Sigmoid colon (tissue), 7 donors: ENCODE measurements around the gene C4A. TPM values are rescaled to one million over a fixed set of nuclear protein-coding genes. Genes with fewer than 3 reads are reported as not detected.
A peak's percentile ranks its signal among the peaks of the same experiment; 100 is the strongest.
"Not testable (repeated sequence)": the region's sequence is repeated elsewhere in the genome, so short reads cannot be mapped to it uniquely, and the experiment has no call there.

Experiments
- DNase-seq: peaks from one replicate; pipeline ENCODE4 v3.0.0-alpha.2; 2019
- H3K27ac ChIP-seq, 4 donors: fragments of 200-600 bp; sonication (generic); one replicate each; pipeline ENCODE4 v1.5.1; 2016 to 2019; ENCODE audit warnings: mild to moderate bottlenecking in 1 of 4
- H3K27me3 ChIP-seq, 3 donors: fragments of 200-600 bp; sonication (generic); one replicate each; pipeline ENCODE4 v1.5.1; 2019; ENCODE audit warnings: mild to moderate bottlenecking in 1 of 3
- H3K36me3 ChIP-seq, 4 donors: fragments of 200-600 bp; sonication (generic); one replicate each; pipeline ENCODE4 v1.5.1; 2016 to 2019
- H3K4me1 ChIP-seq, 4 donors: fragments of 200-600 bp; sonication (generic); one replicate each; pipeline ENCODE4 v1.5.1; 2017 to 2019
- H3K4me3 ChIP-seq, 4 donors: fragments of 200-600 bp; sonication (generic); one replicate each; pipeline ENCODE4 v1.5.1; 2017 to 2019; ENCODE audit warnings: mild to moderate bottlenecking in 2 of 4, moderate library complexity in 1 of 4
- H3K9me3 ChIP-seq, 4 donors: fragments of 200-600 bp in 3 of 4; sonication (generic) in 3 of 4; one replicate each; pipeline versions ENCODE4 v1.5.1 to v1.6.1; 2013 to 2019
- EP300 ChIP-seq, 4 donors: sonication (generic); formaldehyde crosslinking; IDR thresholded peaks; one replicate each; pipeline ENCODE4 v1.6.1; 2017; ENCODE audit warnings: antibody characterized with exemption in 4 of 4
- POLR2A ChIP-seq, 2 donors: fragments of 450-650 bp; IDR thresholded peaks; one replicate each; pipeline ENCODE4 v1.6.1; 2016; ENCODE audit warnings: antibody characterized with exemption in 2 of 2, mild to moderate bottlenecking in 2 of 2, moderate library complexity in 2 of 2
- POLR2AphosphoS5 ChIP-seq, 4 donors: sonication (generic); formaldehyde crosslinking; IDR thresholded peaks; one replicate each; pipeline ENCODE4 v1.6.1; 2017; ENCODE audit warnings: antibody characterized with exemption in 4 of 4
- WGBS, 2 donors: extraction: QIAGEN DNeasy Blood & Tissue Kit; methylation state at CpG; one replicate each; pipeline ENCODE4 v1.1.7; 2013; 5-methylcytosine and 5-hydroxymethylcytosine counted together
- intact Hi-C: fragments of 100-400 bp; cut with DNase I; formaldehyde crosslinking; loops from one replicate; pipeline ENCODE4 v1.15.1; 2023
- polyA plus RNA-seq, 3 donors: library from polyadenylated mRNA; stranded (reverse); fragments of 200-250 nt; gene quantifications; one replicate each; pipeline ENCODE4 v1.2.3, GENCODE V29; 2013
- total RNA-seq, 4 donors: library from RNA; depleted of rRNA; stranded (reverse); fragments of >200 nt; gene quantifications; one replicate each; pipeline ENCODE4 v1.1.0, GENCODE V29; 2016
- TF ChIP-seq, protein P1 (sequence below), 4 experiments: fragments of 450-650 bp in 3 of 4; fragments of 200-600 bp in 1 of 4; IDR thresholded peaks; one replicate each; pipeline ENCODE4 v1.5.1; 2016 to 2019; ENCODE audit warnings: antibody characterized with exemption in 4 of 4, mild to moderate bottlenecking in 3 of 4, moderate library complexity in 2 of 4
- donor health status: healthy with polysubstance abuse.
- donor health status: Bipolar disorder and iron deficiency.
- donor health status: healthy.

Gene C4A
- total and polyA plus RNA-seq, 7 donors, result 2.3 to 254 (median 63.4) TPM

DNA sequence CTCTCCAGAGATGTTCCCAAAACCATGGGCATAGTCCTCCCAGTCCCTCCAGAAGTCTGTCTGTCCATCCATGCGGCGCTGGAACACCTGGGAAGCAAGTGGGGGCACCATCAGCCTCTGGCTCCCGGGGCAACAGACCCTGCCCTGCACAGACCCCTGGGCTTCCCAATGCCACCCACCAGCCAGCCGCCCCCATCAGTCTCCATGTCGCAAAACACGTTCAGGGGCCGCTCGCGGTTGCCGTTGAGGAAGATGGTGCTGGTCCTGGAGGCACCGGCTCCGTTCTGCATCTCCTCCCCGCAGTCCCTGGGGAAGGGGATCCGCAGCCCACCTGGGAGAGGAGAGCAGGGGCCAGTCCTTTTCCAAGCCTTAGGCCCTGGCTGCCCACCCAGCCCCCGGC is 60.4 kb downstream of the C4A start:
- WGBS, 2 donors, result 93 to 94% methylated on average over 14 of the region's 15 CpGs

DNA sequence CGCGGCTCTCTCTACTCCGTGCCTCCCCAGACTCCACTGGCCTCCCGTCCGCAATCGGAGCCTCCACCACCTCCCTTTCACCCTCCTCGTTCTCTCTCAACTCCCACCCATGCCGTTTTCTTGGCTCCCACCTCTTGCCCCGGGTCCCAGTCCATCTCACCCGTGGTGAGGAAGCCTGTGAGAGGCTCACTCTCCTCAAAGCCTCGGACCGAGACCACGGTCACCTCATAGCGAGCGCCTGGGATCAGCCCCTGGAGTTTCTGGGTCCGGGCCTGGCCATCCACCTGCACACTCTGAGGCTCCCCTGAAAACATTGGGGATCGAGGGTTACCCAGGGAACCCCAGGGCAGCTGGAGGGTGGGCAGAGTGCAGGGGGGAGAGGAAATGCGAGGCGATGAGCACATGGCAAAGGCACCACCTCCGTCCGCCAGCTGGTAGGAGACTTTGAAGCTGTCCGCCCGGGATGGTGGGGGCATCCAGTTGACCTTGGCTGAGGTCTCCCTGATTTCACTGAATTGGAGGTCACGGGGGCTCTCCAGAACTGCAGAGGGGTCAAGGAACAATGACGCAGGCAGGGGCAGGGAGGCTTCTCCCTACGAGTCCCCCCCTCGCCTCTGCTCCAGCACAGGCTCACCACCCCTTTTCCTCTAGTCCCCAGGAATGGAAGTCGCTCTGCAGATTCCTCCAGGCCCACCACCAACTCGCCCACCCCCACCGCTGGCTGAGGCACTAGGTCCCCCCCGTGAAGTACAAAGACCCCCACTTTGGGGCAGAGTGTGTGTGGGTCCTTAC is 61.9 kb downstream of the C4A start:
- not testable (repeated sequence) for H3K36me3 ChIP-seq, H3K27me3 ChIP-seq, DNase-seq, H3K9me3 ChIP-seq, H3K4me3 ChIP-seq, H3K27ac ChIP-seq
- H3K4me1 ChIP-seq, result peaks cover 0 to 28% (median 27%) of the 10 kb centered on the region in 4 donors
- WGBS, 2 donors, result 87 to 93% methylated on average over 17 to 20 of the region's 31 CpGs
- intact Hi-C loops, result loop anchor here (10.0 kb wide), 2 partner anchors 71 to 111 kb away; partner anchors contain the start of genes PPT2 and PRRT1

More for the DNA sequence above, 60.4 kb downstream of the C4A start:
- H3K36me3 ChIP-seq, H3K27ac ChIP-seq, H3K4me3 ChIP-seq, H3K27me3 ChIP-seq, DNase-seq, H3K9me3 ChIP-seq: not testable (repeated sequence)
- peaks cover 0 to 14% (median 13%) of the 10 kb centered on the region in 4 donors for H3K4me1 ChIP-seq
- intact Hi-C loops, result loop anchor here (10.0 kb wide), 2 partner anchors 73 to 113 kb away; partner anchors contain the start of genes PPT2 and PRRT1

DNA sequence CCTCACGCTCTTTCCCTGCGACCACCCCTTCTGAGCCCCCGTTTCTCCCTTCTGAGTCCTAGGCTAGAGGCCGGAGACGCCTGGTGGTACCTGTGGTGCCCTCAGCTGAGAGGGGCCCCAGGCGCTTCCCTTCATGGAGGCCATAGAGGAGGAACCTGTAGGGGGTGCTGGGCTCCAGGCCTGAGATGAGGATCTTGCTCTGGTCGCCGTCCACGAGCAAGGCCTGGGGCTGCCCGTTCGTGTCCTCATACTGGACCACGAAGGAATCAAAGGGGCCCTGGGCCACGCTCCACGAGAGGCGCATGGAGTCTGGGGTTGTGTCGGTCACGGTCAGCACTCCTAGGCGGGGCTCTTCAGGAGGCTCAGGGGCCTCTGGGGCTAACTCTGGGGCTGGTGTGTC is 63.1 kb downstream of the C4A start:
- peaks cover 0 to 29% (median 27%) of the 10 kb centered on the region in 4 donors for H3K4me1 ChIP-seq
- H3K27me3 ChIP-seq, H3K4me3 ChIP-seq, DNase-seq, H3K9me3 ChIP-seq, H3K27ac ChIP-seq, H3K36me3 ChIP-seq: not testable (repeated sequence)
- 91 to 94% methylated on average over 12 to 13 of the region's 18 CpGs for WGBS, 2 donors
- intact Hi-C loops, result loop anchor here (10.0 kb wide), 2 partner anchors 70 to 110 kb away; partner anchors contain the start of genes PPT2 and PRRT1

GRCh38 chr6:32045811-32046449 is 64.1 kb downstream of the C4A start:
- no peaks in the 10 kb centered on the region for H3K9me3 ChIP-seq
- no peaks in the 10 kb centered on the region for H3K36me3 ChIP-seq
- peaks cover 0 to 29% (median 27%) of the 10 kb centered on the region in 4 donors for H3K4me1 ChIP-seq
- H3K27ac ChIP-seq, result peak overlapping the region; percentile 54 to 83 (median 70)
- no peak for DNase-seq
- 87% methylated on average over 22 of the region's 22 CpGs for WGBS, 2 donors
- H3K27me3 ChIP-seq, result no peaks in the 10 kb centered on the region
- intact Hi-C loops, result loop anchor here (10.0 kb wide), 2 partner anchors 69 to 109 kb away; partner anchors contain the start of genes PPT2 and PRRT1
- H3K4me3 ChIP-seq, result no peak overlapping the region
- TF ChIP-seq, protein P1, sequence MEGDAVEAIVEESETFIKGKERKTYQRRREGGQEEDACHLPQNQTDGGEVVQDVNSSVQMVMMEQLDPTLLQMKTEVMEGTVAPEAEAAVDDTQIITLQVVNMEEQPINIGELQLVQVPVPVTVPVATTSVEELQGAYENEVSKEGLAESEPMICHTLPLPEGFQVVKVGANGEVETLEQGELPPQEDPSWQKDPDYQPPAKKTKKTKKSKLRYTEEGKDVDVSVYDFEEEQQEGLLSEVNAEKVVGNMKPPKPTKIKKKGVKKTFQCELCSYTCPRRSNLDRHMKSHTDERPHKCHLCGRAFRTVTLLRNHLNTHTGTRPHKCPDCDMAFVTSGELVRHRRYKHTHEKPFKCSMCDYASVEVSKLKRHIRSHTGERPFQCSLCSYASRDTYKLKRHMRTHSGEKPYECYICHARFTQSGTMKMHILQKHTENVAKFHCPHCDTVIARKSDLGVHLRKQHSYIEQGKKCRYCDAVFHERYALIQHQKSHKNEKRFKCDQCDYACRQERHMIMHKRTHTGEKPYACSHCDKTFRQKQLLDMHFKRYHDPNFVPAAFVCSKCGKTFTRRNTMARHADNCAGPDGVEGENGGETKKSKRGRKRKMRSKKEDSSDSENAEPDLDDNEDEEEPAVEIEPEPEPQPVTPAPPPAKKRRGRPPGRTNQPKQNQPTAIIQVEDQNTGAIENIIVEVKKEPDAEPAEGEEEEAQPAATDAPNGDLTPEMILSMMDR (IDR thresholded peaks at IDR 0.05), result no peak
- TF ChIP-seq EP300 (IDR thresholded peaks at IDR 0.05), result no peak
- TF ChIP-seq POLR2AphosphoS5 (IDR thresholded peaks at IDR 0.05), result no peak
- no peak for TF ChIP-seq POLR2A (IDR thresholded peaks at IDR 0.05)

DNA sequence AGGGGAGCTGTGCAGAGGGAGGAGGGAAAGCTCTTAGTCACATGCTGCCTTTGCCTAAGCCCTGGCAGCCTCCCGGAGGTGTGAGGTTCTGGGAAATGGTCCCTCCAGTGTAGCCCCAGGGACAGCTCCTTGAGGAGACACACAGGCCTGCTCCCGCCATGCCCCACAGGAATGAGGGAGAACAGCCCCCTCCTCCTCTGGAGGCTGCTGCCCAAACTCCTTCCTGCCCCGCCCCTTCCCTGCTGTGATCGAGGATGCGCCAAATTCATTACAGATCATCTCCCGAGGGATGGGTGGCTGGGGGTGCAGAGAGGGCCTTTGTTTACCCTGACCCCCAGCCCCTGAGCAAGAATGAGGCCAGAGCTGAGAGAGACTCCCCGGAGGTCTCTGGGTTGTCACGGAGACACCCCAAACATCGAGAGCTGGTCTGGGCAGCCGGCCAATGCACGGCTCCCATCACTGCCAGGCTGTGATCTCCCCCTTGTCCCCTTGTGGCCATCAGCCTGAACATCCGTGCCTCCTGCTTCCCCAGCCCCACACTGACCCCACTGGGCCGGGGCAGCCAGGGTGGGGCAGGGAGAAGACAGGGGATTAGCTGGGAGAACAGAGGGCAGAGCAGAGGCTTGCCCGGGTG is 64.7 kb downstream of the C4A start:
- H3K36me3 ChIP-seq, result no peaks in the 10 kb centered on the region
- TF ChIP-seq POLR2AphosphoS5 (IDR thresholded peaks at IDR 0.05) (no peak), EP300 (IDR thresholded peaks at IDR 0.05) (no peak), POLR2A (IDR thresholded peaks at IDR 0.05) (no peak)
- TF ChIP-seq, protein P1 (IDR thresholded peaks at IDR 0.05), result no peak
- H3K4me1 ChIP-seq, result peaks cover 0 to 29% (median 27%) of the 10 kb centered on the region in 4 donors
- H3K27ac ChIP-seq, result peak overlapping the region; percentile 54 to 83 (median 70)
- H3K9me3 ChIP-seq, result no peaks in the 10 kb centered on the region
- 33 to 59% methylated on average over 14 of the region's 14 CpGs for WGBS, 2 donors
- no peak overlapping the region for H3K4me3 ChIP-seq
- no peaks in the 10 kb centered on the region for H3K27me3 ChIP-seq
- peak; percentile 84 for DNase-seq
- intact Hi-C loops, result loop anchor here (10.0 kb wide), 2 partner anchors 68 to 108 kb away; partner anchors contain the start of genes PPT2 and PRRT1

DNA sequence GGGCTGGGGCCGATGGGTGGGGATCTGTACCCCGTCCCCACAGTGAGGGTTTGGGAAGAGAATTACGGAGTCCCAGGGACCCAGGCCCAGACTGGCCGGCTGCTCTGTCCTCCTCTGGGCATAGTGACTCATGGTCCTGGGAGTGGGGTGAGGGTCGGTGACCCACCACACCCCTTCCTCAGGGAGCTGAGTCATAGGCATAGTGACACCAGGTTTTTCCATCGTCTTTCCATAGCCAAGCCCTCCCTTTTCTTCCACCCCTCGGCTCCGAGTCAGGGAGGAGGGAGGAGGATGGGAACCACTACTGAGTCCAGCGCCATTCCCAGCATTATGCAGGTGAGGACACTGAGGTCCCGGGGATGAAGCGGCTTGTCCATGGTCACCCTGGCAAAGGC is 65.2 kb downstream of the C4A start:
- DNase-seq, result peak; percentile 91
- H3K27ac ChIP-seq, result peak overlapping the region; percentile 54 to 83 (median 70)
- intact Hi-C loops, result loop anchor here (10.0 kb wide), 2 partner anchors 68 to 108 kb away; partner anchors contain the start of genes PPT2 and PRRT1
- 60 to 68% methylated on average over 11 of the region's 11 CpGs for WGBS, 2 donors
- peaks cover 0 to 29% (median 27%) of the 10 kb centered on the region in 4 donors for H3K4me1 ChIP-seq
- TF ChIP-seq POLR2AphosphoS5 (IDR thresholded peaks at IDR 0.05) (peak; percentile 25 to 81 (median 38)), POLR2A (IDR thresholded peaks at IDR 0.05) (no peak)
- no peaks in the 10 kb centered on the region for H3K36me3 ChIP-seq
- H3K9me3 ChIP-seq, result no peaks in the 10 kb centered on the region
- H3K4me3 ChIP-seq, result no peak overlapping the region
- no peaks in the 10 kb centered on the region for H3K27me3 ChIP-seq
